Renal cortical epithelial cell (primary cell): ENCODE results near the gene TMEM239. TPM values are rescaled to one million over a fixed set of nuclear protein-coding genes. Genes with fewer than 3 reads are reported as not detected.
"Not testable (repeated sequence)": the region's sequence is repeated elsewhere in the genome, so short reads cannot be mapped to it uniquely, and the experiment has no call there.

Experiments
- DNase-seq: peaks from one replicate; pipeline ENCODE4 v3.0.0-alpha.2; 2011; ENCODE audit warnings: low read depth
- total RNA-seq: library from RNA; depleted of rRNA; stranded (reverse); fragments of >200 nt; gene quantifications from 2 replicates; pipeline ENCODE4 v1.2.3, GENCODE V29; 2014

TMEM239 gene
- not detected in 2 replicates for total RNA-seq

GRCh38 chr20:2816030-2816582, at the start of gene TMEM239:
TSS of gene TMEM239 (plus strand) at chr20:2816364. CDS start at chr20:2816555, 191 bp downstream.
- DNase-seq: no peak

- peak; percentile 33 for DNase-seq
These were observed 48.2 kb upstream of the TMEM239 start for GRCh38 chr20:2767768-2768631.

- DNase-seq: no peak
These were observed 47.5 kb upstream of the TMEM239 start for GRCh38 chr20:2768632-2769015.

DNA sequence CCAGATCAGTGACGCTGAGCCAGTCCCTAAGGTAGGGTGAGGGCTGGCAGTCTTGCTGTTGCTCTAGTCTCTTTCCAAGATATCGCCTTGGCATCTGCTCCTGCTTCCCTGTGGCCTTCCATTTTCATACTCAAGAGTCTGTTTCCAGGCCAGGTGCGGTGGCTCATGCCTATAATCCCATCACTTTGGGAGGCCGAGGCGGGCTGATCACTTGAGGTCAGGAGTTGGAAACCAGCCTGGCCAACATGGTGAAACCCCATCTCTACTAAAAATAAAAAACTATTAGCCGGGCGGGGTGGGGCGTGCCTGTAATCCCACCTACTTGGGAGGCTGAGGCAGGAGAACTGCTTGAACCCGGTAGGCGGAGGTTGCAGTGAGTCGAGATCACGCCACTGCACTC, 46.1 kb upstream of the TMEM239 start:
- not testable (repeated sequence) for DNase-seq

- no peak for DNase-seq
These were observed 44.5 kb upstream of the TMEM239 start for GRCh38 chr20:2771631-2772080.

DNA sequence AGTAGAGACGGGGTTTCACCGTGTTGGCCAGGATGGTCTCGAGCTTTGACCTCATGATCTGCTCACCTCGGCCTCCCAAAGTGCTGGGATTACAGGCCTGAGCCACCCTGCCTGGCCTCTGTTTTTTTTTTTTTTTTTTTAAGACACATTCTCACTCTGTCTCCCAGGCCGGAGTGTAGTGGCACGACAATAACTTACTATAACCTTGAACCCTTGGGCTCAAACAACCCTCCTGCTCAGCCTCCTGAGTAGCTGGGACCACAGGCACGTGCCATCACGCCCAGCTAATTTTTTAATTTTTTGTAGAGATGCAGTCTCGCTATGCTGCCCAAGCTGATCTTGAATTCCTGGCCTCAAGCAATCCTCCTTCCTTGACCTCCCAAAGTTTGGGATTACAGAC, 42.4 kb upstream of the TMEM239 start:
- DNase-seq: no peak

GRCh38 chr20:2775139-2775538, 41.0 kb upstream of the TMEM239 start:
- no peak for DNase-seq

DNA sequence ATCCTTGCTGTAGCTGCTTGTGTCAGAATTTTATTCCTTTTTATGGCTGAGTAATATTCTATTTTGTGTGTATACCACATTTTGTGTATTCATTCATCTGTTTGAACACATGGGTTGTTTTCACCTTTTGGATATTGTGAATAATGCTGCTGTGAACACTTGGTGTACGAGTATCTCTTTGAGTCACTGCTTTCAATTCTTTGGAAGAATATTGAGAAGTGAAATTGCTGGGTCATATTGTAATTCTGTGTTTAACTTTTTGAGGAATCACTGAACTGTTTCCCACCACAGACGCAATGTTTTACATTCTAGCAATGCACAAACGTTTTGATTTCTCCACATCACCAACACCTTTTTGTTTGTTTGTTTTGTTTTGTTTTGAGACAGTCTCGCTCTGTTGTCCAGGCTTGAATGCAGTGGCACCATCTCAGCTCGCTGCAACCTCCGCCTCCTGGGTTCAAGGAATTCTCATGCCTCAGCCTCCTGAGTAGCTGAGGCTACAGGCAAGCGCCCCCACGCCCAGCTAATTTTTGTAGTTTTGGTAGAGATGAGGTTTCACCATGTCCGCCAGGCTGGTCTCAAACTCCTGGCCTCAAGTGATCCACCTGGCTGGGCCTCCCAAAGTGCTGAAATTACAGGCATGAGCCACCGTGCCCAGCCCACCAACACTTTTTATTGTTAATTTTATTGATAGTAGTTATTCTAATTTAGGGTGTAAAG, 37.4 kb upstream of the TMEM239 start:
- no peak for DNase-seq

- DNase-seq: no peak
These were observed 35.2 kb upstream of the TMEM239 start for GRCh38 chr20:2780948-2781347.

DNA sequence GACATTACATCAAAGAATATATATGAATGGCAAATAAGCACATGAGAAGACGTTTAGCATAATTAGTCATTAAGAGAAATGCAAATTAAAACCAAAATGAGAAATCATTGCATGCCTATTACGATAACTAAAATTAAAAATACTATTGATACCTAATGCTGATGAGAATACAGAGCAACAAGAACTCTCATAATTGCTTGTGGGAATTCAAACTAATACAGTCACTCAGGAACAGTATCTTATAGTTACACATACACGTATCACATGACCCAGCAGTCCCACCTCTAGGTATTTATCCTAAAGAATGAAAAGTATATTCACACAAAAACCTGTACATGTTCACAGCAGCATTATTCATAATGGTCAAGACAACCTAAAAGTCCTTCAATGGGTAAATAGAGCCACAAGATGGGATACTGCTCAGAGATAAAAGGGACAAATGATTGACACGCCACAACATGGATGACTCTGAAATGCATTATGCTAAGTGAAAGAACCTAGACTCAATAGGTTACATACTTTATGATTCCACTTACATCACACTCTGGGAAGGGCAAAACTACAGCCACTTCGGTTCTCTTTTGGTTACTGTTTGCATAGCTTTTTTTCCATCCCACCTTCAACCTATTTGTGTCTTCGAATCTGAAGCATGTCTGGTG, 32.1 kb upstream of the TMEM239 start:
- no peak for DNase-seq

DNA sequence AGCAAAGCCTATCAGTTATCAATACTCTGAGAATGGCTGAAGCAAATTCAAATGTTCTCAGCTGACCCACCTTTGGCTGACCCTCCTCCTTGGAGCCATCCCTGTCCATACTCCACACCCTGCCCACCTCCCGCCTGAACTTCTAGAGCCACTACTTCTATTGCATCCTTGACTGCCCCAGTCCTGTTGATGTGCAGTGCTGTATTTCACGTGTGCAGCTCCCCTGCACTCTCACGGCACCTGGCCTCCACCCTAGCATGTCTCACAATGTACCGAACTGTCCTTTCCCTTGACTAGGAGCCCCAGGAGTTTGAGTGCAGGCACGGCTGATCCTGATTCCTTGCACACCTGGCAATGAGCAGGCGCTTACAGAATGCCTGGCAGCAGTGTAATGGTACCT, 22.7 kb upstream of the TMEM239 start:
- DNase-seq: no peak

DNA sequence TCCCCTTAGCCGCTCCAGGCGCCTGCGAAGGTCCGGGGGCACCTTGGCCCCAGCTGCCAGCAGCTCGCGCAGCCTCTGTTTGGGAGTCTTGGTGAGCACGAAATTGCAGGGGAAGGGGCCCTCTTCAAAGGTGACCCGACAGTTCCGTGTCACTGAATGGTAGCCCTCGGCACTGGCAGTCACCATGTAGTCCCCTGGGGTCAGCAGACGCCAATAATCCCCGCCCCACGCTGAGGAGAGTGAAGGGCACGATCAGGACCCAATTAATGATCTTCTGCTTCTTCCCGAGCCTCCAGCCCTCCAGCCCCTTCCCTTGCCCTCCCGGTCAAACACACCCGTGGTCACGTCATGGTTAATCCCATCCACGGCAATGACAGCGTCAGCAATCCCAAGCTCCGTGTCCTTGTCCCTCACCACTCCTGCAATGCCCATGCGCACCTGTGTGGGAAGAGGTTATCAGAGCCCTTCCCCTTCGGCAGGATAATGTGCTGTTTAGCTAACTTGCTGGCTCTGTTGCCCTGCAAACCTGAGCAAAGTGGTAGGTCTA, 21.9 kb upstream of the TMEM239 start:
- no peak for DNase-seq

- no peak for DNase-seq
These were observed 21.2 kb upstream of the TMEM239 start for GRCh38 chr20:2794866-2795447.

- no peak for DNase-seq
These were observed 20.7 kb upstream of the TMEM239 start for GRCh38 chr20:2795451-2795850.

DNA sequence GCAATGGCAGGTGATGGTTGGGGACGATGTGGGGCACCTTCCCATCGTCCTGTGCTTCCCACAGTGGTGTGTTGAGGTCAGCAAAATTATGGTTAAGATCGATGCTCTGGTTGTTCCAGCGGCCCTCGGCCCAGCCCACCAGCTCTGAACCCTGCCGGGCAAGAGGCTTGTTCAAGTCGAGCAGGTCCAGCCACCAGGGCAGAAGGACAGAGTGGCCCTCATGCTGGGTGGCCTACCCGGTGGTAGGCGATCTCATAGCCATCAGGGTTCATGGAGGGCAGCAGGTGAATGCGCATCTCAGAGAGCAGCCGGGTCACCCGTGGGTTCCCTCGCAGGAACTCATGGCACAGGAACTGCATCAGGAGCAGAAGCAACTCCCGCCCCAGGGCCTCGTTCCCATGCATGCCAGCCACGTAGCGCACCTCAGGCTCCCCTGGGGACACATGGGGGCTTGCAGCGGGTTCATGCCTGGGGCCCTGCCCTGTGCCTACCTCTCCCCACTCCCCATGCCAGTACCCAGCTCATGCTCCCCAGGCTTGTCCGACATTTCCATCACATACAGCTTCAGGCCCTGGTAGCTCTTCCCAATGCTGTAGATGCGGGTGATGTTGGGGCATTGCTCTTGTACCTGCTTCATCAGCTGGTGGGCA, 20.0 kb upstream of the TMEM239 start:
- DNase-seq: no peak

- DNase-seq: no peak
These were observed 18.8 kb upstream of the TMEM239 start for GRCh38 chr20:2797136-2797983.

DNA sequence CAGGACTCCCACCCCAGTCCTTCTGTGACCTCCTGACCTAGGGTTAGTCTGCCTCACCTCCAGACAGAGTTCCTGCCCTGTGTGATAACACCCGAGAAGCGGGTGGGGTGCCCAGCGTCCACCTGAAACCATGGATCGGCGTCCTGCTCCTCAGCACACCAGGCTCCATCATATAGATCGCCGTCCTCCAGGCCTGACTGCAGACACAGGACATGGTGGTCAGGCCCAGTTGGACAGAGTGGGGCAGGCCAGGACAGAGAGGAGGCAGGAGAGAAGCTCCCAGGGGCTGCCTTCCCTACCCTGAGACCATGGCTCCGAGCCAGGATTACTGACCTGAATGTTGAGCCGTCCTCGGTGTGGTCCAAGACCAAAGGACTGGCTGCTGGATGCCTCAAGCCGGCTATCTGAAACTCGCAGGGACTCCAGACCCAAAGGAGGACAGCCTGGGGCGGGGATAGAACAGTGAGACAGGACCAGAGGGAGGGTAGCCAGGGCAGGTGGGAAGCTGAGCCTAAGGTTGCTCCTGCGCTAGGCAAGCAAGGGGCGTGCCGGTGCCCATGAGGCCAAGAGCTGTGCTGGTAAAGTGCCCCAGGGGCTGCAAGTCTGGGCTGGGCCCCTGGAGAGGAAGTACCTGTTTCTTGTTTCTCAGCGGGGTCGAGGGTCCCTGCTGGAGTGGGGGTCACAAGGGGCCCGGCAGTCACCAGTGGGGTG, 17.9 kb upstream of the TMEM239 start:
- DNase-seq: no peak

DNA sequence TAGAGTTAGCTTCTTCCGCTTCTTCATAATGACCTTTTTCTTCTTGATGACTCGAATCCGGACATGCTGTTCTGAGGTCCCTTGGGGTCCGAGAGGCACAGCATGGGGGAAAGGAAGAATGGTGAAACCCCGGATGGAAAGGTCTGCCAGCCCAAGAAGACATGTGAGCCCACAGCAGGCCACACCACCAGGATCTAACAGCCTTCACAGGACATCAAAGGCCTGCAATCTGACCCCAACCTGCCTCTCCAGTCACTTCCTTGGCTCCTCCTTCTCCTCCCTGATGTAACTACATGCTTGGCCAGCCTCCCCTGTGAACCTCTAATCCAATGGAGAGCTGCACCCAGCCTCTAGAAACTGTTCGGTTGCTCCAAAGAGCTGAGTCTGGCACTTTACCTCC, 17.4 kb upstream of the TMEM239 start:
- DNase-seq: no peak

GRCh38 chr20:2799271-2799670, 16.9 kb upstream of the TMEM239 start:
- no peak for DNase-seq
